ENCODE data around the gene RNF222.
"Not testable (repeated sequence)": the region's sequence is repeated elsewhere in the genome, so short reads cannot be mapped to it uniquely, and the experiment has no call there.

Gene RNF222

DNA sequence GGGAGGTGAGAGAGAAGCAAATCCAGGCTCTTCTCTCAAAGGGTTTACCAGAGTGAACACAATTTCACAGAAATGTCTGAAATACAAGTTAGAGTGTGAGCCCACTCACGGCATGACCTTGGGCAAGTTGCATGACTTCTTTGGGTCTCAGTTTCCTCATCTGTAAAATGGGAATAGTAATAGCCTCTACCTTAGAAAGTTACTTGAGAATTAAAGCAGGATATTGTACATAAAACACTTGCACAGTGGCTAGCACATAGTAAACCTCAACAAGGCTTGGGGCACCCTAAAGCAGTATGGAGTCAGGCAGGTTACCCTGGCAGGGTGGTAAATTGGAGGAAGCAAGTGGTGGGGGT is 13.2 kb upstream of the RNF222 start:
- Histone ChIP-seq H3K4me3 (ENCODE audit: low read depth in 1 of 2, low read length in 2 of 2) (no peak overlapping the region), H3K27me3 (ENCODE audit: low read depth, low read length) (no peaks in the 10 kb centered on the region), H3K36me3 (ENCODE audit: control insufficient read depth in 1 of 2, insufficient read depth in 2 of 2, low read length in 2 of 2) (no peaks in the 10 kb centered on the region), H3K27ac (ENCODE audit: low read length) (no peak overlapping the region), H3K4me1 (ENCODE audit: control insufficient read depth in 1 of 2, insufficient read depth in 2 of 2, low read length in 2 of 2) (peaks cover 0 to 3% of the 10 kb centered on the region in 2 donors), H3K9me3 (ENCODE audit: control insufficient read depth in 1 of 2, low read length in 2 of 2) (no peaks in the 10 kb centered on the region)

DNA sequence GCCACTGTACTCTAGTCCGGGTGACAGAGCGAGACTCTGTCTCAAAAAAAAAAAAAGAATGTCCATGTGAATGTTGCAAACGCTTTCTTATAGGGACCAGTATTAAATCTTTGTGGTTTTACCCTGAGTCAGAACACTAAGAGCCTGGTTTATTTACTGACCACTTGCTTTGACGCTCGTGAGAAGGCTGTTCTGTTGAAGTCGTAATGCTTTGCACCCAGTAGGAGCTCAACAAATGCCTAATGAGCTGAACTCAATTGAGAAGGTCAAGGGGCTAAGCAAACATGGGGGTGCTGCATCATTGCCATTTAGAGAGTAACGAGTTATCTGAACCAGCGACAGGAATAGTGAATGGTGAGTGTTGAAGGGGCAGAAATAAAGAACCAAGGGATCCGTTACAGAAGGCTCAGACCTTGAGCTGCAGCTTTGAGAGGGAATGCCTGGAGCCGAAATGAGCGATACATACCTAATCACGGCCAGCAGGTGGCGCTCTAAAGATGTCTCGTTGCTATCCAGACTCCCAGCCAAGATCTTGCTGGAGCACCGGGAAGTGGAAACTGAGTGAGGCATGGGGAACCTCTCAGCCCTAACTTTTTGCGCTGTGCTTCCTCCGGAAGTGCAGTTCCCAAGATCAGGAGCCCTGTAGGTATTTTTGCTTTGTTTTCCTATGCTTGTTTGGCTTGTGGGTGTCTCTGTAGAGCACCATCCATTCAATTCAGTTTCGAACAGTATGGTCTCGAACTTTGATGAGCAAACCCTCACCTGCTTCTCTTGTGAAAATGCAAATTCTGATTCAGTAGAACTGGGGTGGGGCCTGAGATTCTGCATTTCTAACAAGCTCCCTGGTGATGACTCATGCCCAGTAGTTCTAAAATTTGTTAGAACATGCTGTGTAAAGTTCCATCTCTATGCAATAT is 12.6 kb upstream of the RNF222 start:
- no peaks in the 10 kb centered on the region for H3K9me3 ChIP-seq (ENCODE audit: control insufficient read depth in 1 of 2, low read length in 2 of 2)
- H3K36me3 ChIP-seq (ENCODE audit: control insufficient read depth in 1 of 2, insufficient read depth in 2 of 2, low read length in 2 of 2), result no peaks in the 10 kb centered on the region
- no peaks in the 10 kb centered on the region for H3K27me3 ChIP-seq (ENCODE audit: low read depth, low read length)
- H3K4me1 ChIP-seq (ENCODE audit: control insufficient read depth in 1 of 2, insufficient read depth in 2 of 2, low read length in 2 of 2), result peaks cover 0 to 3% of the 10 kb centered on the region in 2 donors
- H3K27ac ChIP-seq (ENCODE audit: low read length), result no peak overlapping the region
- H3K4me3 ChIP-seq (ENCODE audit: low read depth in 1 of 2, low read length in 2 of 2), result no peak overlapping the region

DNA sequence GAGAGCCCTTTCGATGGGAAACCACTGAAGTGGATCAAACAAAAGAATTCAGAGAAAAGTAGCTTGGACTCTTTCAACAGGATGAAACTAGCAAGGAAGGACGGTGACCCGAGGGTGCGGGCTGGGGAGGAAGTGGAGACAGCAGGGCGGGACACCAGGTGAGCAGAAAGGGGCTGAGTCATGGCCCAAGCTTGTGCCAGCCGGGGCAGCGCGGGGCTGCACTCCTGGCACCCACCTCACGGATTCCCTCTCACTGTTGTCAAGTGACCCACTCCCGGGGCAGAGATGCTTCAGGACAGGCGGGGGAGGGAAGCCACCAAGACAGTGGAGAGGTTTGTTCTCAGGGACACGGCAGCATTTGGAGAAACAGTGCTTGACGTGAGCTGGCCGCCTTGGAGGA is 10.7 kb upstream of the RNF222 start:
- no peak overlapping the region for H3K4me3 ChIP-seq (ENCODE audit: low read depth in 1 of 2, low read length in 2 of 2)
- no peaks in the 10 kb centered on the region for H3K27me3 ChIP-seq (ENCODE audit: low read depth, low read length)
- H3K9me3 ChIP-seq (ENCODE audit: control insufficient read depth in 1 of 2, low read length in 2 of 2), result no peaks in the 10 kb centered on the region
- no peak overlapping the region for H3K27ac ChIP-seq (ENCODE audit: low read length)
- no peaks in the 10 kb centered on the region for H3K36me3 ChIP-seq (ENCODE audit: control insufficient read depth in 1 of 2, insufficient read depth in 2 of 2, low read length in 2 of 2)
- peaks cover 0 to 3% of the 10 kb centered on the region in 2 donors for H3K4me1 ChIP-seq (ENCODE audit: control insufficient read depth in 1 of 2, insufficient read depth in 2 of 2, low read length in 2 of 2)

DNA sequence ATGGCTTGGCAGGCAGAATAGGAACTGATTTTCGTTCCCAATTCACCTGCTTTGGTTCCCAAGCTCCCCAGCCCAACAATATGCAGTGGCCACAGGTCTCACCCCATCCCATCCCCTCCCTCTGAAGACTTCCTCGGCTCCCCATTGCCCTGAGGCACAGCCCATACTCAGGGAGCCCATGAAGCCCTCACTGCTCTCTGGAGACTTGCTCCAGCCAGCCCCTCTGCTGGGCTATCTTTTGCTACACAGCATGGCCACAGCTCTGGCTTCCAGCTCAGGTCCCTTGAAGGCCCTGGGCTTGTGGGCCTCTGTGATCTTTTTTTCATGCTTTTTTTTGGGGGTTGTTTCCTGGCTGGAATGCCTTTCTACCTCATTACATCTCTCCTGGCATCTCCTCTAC is 8.5 kb upstream of the RNF222 start:
- H3K9me3 ChIP-seq (ENCODE audit: control insufficient read depth in 1 of 2, low read length in 2 of 2), result no peaks in the 10 kb centered on the region
- H3K36me3 ChIP-seq (ENCODE audit: control insufficient read depth in 1 of 2, insufficient read depth in 2 of 2, low read length in 2 of 2), result no peaks in the 10 kb centered on the region
- H3K27me3 ChIP-seq (ENCODE audit: low read depth, low read length), result no peaks in the 10 kb centered on the region
- no peak overlapping the region for H3K4me3 ChIP-seq (ENCODE audit: low read depth in 1 of 2, low read length in 2 of 2)
- H3K27ac ChIP-seq (ENCODE audit: low read length), result no peak overlapping the region
- H3K4me1 ChIP-seq (ENCODE audit: control insufficient read depth in 1 of 2, insufficient read depth in 2 of 2, low read length in 2 of 2), result peaks cover 0 to 3% of the 10 kb centered on the region in 2 donors

DNA sequence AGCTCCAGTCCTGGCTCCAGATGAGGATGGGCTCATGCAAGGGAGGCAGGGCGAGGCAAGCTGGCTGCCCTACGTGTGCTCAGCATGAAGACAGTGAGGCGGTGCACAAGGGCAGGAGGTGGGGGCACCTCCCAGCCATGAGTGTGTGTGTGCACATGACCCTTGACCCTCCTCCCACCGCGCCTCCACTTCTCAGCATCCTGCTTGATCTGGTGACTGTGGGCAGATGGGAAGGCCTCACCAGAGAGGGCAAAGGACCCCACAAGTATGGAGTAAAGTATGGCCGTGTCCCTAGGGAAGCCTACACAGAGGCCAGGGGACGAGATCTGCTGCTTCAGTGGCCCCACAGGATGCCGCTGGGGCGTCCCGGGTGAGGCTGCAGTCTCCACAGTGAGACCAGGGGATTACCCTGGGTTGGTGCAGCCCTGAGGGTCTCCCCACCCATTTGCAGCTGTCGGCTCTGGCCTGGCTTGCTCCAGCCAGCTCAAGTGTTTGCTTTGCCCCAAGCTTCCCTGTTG is 7.9 kb upstream of the RNF222 start:
- H3K36me3 ChIP-seq (ENCODE audit: control insufficient read depth in 1 of 2, insufficient read depth in 2 of 2, low read length in 2 of 2), result no peaks in the 10 kb centered on the region
- no peak overlapping the region for H3K27ac ChIP-seq (ENCODE audit: low read length)
- H3K4me1 ChIP-seq (ENCODE audit: control insufficient read depth in 1 of 2, insufficient read depth in 2 of 2, low read length in 2 of 2), result peaks cover 0 to 3% of the 10 kb centered on the region in 2 donors
- H3K9me3 ChIP-seq (ENCODE audit: control insufficient read depth in 1 of 2, low read length in 2 of 2), result no peaks in the 10 kb centered on the region
- H3K4me3 ChIP-seq (ENCODE audit: low read depth in 1 of 2, low read length in 2 of 2), result no peak overlapping the region
- H3K27me3 ChIP-seq (ENCODE audit: low read depth, low read length), result no peaks in the 10 kb centered on the region

DNA sequence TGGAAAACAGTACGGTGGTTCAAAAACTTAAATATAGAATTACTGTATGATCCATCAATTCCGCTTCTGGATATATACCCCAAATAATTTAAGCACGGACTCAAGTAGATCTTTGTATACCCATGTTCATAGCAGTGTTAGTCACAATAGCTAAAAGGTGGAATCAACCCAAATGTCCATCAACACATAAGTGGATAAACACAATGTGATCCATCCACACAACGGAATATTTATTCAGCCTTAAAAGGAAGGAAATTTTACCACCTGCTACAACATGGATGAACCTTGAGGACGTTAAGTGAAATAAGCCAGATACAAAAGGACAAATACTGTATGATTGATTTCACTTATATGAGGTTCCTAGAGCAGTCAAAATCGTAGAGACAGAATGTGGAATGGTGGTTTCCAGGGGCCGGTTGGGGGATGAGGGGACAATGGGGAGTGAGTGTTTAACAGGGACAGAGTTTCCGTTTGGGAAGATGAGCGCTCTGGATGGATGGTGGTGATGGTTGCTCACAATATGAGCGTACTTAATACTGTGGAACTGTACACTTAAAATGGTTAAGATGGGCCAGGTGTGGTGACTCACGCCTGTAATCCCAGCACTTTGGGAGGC is 5.4 kb upstream of the RNF222 start:
- no peaks in the 10 kb centered on the region for H3K27me3 ChIP-seq (ENCODE audit: low read depth, low read length)
- H3K9me3 ChIP-seq (ENCODE audit: control insufficient read depth in 1 of 2, low read length in 2 of 2), result no peaks in the 10 kb centered on the region

DNA sequence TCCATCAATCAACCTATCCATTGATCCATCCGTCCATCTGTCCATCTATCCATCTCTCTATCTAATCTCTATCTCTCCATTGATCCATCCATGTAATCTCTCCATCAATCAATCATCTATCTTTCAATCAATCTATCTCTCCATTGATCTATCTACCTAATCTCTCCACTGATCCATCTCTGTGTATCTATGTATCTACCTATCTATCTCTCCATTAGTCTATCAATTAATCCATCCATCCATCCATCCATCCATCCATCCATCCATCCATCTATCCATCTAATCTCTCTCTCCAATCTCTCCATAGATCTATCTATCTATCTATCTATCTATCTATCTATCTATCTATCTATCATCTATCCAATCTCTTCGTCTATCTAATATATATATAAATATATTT is 3.5 kb upstream of the RNF222 start:
- no peaks in the 10 kb centered on the region for H3K4me1 ChIP-seq (ENCODE audit: control insufficient read depth in 1 of 2, insufficient read depth in 2 of 2, low read length in 2 of 2)
- H3K36me3 ChIP-seq (ENCODE audit: control insufficient read depth in 1 of 2, insufficient read depth in 2 of 2, low read length in 2 of 2), result no peaks in the 10 kb centered on the region
- no peaks in the 10 kb centered on the region for H3K27me3 ChIP-seq (ENCODE audit: low read depth, low read length)
- H3K9me3 ChIP-seq (ENCODE audit: control insufficient read depth in 1 of 2, low read length in 2 of 2), result no peaks in the 10 kb centered on the region
- H3K4me3 ChIP-seq (ENCODE audit: low read depth in 1 of 2, low read length in 2 of 2), result no peak overlapping the region
- no peak overlapping the region for H3K27ac ChIP-seq (ENCODE audit: low read length)

More for the DNA sequence above, 5.4 kb upstream of the RNF222 start:
- H3K36me3 ChIP-seq (ENCODE audit: control insufficient read depth in 1 of 2, insufficient read depth in 2 of 2, low read length in 2 of 2), result no peaks in the 10 kb centered on the region
- H3K4me1 ChIP-seq (ENCODE audit: control insufficient read depth in 1 of 2, insufficient read depth in 2 of 2, low read length in 2 of 2), result no peaks in the 10 kb centered on the region
- no peak overlapping the region for H3K27ac ChIP-seq (ENCODE audit: low read length)
- no peak overlapping the region for H3K4me3 ChIP-seq (ENCODE audit: low read depth in 1 of 2, low read length in 2 of 2)

DNA sequence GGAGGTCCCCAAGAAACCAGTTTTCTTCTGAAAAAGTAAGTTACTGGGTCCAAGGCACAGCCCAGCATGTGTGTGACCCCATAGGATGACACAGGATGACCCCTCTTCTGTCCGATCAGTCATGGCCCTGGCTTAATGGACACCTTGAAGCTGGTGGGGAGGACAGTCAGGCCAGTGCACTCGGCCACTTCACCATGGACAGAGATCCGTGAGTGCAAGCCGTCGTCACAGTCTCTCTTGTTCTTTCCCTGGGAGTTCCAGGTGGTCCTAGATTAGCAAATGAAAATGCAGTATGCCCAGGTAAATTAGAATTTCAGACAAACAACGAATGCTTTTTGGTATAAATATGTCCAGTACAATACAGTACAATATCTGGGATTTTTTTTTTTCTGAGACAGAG is 1.4 kb upstream of the RNF222 start:
- H3K4me3 ChIP-seq (ENCODE audit: low read depth in 1 of 2, low read length in 2 of 2), result no peak overlapping the region

DNA sequence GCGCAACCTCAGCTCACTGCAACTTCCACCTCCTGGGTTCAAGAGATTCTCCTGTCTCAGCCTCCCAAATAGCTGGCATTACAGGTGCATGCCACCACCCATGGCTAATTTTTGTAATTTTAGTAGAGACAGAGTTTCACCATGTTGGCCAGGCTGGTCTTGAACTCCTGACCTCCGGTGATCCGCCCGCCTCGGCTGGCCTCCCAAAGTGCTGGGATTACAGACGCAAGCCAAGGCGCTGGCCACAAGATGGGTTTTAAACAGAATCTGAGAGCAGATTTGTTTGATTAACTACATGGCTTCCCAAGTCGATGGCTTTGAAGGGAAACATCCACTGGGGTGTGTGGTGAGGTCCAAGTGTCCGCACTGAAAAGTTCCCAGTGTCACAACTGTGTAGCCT is 3.1 kb downstream of the RNF222 start:
- H3K36me3 ChIP-seq (ENCODE audit: control insufficient read depth in 1 of 2, insufficient read depth in 2 of 2, low read length in 2 of 2); H3K27me3 ChIP-seq (ENCODE audit: low read depth, low read length); H3K4me1 ChIP-seq (ENCODE audit: control insufficient read depth in 1 of 2, insufficient read depth in 2 of 2, low read length in 2 of 2); H3K4me3 ChIP-seq (ENCODE audit: low read depth in 1 of 2, low read length in 2 of 2); H3K9me3 ChIP-seq (ENCODE audit: control insufficient read depth in 1 of 2, low read length in 2 of 2); H3K27ac ChIP-seq (ENCODE audit: low read length): not testable (repeated sequence)

More for the DNA sequence above, 1.4 kb upstream of the RNF222 start:
- no peaks in the 10 kb centered on the region for H3K4me1 ChIP-seq (ENCODE audit: control insufficient read depth in 1 of 2, insufficient read depth in 2 of 2, low read length in 2 of 2)
- no peaks in the 10 kb centered on the region for H3K36me3 ChIP-seq (ENCODE audit: control insufficient read depth in 1 of 2, insufficient read depth in 2 of 2, low read length in 2 of 2)
- no peak overlapping the region for H3K27ac ChIP-seq (ENCODE audit: low read length)
- H3K9me3 ChIP-seq (ENCODE audit: control insufficient read depth in 1 of 2, low read length in 2 of 2), result no peaks in the 10 kb centered on the region
- no peaks in the 10 kb centered on the region for H3K27me3 ChIP-seq (ENCODE audit: low read depth, low read length)

DNA sequence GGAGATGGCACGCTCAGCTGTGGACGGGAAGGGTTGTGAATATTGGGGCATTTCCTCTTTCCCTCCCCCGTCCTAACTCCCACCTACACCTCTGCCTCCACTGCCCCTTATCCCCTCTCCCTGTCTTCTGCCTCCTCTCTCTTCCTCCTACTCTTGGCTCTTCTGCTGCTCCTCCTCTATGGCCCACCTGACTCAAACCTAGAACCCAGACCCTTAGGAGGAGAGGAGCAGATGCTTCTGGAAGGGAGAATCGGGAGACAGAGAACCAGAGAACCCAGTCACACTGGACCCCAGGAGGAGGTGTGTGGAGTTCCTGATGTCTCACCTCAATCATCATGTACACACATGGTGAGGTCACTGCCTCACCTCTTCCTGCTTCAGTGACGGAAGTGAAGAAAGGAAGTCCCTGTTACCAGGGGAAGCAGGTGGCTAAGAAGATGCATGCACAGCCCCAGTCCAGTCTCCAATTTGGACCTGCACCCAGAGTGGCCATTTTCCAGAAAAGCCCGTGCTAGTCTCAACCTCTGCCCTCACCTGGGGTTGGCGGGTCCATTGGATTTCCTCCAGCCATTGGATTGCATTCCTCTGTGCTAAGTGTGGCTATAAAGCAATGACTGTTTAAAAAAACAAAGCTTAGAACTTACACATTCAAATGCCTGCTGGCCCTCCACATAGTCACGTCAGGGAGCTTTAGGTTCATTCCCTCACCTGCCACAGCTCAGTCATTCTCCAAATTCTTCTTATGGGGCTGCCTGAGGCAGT is 4.0 kb downstream of the RNF222 start:
- Histone ChIP-seq H3K27ac (ENCODE audit: low read length) (no peak overlapping the region), H3K27me3 (ENCODE audit: low read depth, low read length) (peaks cover 7% of the 10 kb centered on the region), H3K36me3 (ENCODE audit: control insufficient read depth in 1 of 2, insufficient read depth in 2 of 2, low read length in 2 of 2) (no peaks in the 10 kb centered on the region), H3K4me3 (ENCODE audit: low read depth in 1 of 2, low read length in 2 of 2) (no peak overlapping the region), H3K4me1 (ENCODE audit: control insufficient read depth in 1 of 2, insufficient read depth in 2 of 2, low read length in 2 of 2) (no peaks in the 10 kb centered on the region), H3K9me3 (ENCODE audit: control insufficient read depth in 1 of 2, low read length in 2 of 2) (no peaks in the 10 kb centered on the region)
